ENCODE data around the gene JAKMIP2.
"Not testable (repeated sequence)": the region's sequence is repeated elsewhere in the genome, so short reads cannot be mapped to it uniquely, and the experiment has no call there.

Gene JAKMIP2

DNA sequence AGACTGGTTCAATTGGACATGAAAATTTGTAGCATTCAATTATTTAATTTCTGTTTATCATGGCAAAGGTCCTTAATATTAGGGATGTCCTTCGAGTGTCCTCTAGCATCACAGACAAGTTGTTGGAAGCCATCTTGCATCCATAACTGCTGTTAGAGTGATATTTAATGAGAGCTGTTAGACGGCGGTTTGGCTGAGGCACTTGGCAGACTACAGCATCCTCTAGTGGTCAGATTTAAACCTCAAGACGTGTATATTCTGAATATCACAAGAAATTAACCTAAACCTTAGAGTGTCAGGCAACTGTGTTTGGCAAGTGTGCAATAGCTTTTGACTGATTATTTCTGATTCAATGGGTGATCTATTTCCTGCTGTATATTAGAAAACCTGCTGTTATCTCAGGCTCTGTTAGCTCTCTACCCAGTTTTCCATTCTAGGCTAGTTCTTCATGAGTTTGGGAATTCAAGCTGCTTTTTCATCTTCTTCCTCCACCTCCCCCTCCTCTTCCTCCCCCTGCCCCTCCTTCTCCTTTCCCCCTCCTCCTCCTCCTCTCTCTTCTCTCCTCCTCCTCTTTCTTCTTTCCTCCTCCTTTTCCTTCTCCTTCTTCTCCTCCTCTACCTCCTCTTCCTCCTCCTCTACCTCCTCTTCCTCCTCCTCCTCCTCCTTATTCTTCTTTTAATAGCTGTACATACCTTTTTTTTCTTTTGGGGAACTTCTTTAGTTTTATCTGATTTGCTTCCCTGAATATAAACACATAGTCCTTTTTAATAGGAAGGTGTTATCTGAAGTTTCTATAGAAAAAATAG lies 40.4 kb upstream of the JAKMIP2 start:
- no CpG with 5 or more reads among the region's 4 CpGs for WGBS (ENCODE audit: extremely low coverage, insufficient coverage, low lambda C conversion rate)

DNA sequence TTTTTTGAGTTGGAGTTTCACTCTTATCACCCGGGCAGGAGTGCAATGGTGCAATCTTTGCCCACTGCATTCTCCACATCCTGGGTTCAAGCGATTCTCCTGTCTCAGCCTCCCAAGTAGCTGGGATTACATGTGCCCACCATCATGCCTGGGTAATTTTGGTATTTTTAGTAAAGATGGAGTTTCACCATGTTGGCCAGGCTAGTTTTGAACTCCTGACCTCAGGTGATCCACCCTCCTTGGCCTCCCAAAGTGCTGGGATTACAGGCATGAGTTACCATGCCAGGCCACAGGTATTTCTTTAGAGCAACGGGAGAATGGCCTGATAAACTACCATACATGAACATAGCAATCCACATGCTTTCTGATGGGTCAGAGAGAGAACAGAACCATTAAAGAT lies 39.7 kb upstream of the JAKMIP2 start:
- not testable (repeated sequence) for DNase-seq; H4K8ac ChIP-seq (ENCODE audit: low read depth, low read length); H3K56ac ChIP-seq (ENCODE audit: low read length); H2BK15ac ChIP-seq (replicated peaks; ENCODE audit: low read depth); H4K5ac ChIP-seq (ENCODE audit: low read length); H3K4ac ChIP-seq (ENCODE audit: low read depth, low read length); H3K4me2 ChIP-seq (ENCODE audit: low read length); H2BK120ac ChIP-seq (ENCODE audit: low read depth, low read length); H3K4me3 ChIP-seq (ENCODE audit: low read length); H2BK5ac ChIP-seq (ENCODE audit: low read length); H3K18ac ChIP-seq (ENCODE audit: low read length); H3K4me1 ChIP-seq (ENCODE audit: control insufficient read depth, low read depth, low read length); H3K27me3 ChIP-seq (ENCODE audit: insufficient read depth, low read length, poor library complexity); H3K27ac ChIP-seq (ENCODE audit: low read depth, low read length); H3K36me3 ChIP-seq (ENCODE audit: control insufficient read depth, insufficient read depth, low read length); H3K23ac ChIP-seq (ENCODE audit: low read length); H2AK5ac ChIP-seq (ENCODE audit: low read length); H3K79me2 ChIP-seq (ENCODE audit: control insufficient read depth, insufficient read depth, low read length); H3K79me1 ChIP-seq (ENCODE audit: low read length); H3K9ac ChIP-seq (ENCODE audit: low read length)
- whole genome bisulfite sequencing (ENCODE audit: extremely low coverage, insufficient coverage, low lambda C conversion rate), result no CpG with 5 or more reads among the region's 3 CpGs

More for the DNA sequence above, 40.4 kb upstream of the JAKMIP2 start:
- Histone ChIP-seq H3K4me2 (ENCODE audit: low read length) (no peak overlapping the region), H4K8ac (ENCODE audit: low read depth, low read length) (no peak overlapping the region), H3K56ac (ENCODE audit: low read length) (no peak overlapping the region), H3K79me1 (ENCODE audit: low read length) (no peaks in the 10 kb centered on the region), H3K27ac (ENCODE audit: low read depth, low read length) (no peak overlapping the region), H3K4me1 (ENCODE audit: control insufficient read depth, low read depth, low read length) (no peaks in the 10 kb centered on the region), H2AK5ac (ENCODE audit: low read length) (no peak overlapping the region), H3K4me3 (ENCODE audit: low read length) (no peak overlapping the region), H2BK15ac (replicated peaks; ENCODE audit: low read depth) (no peak overlapping the region), H3K36me3 (ENCODE audit: control insufficient read depth, insufficient read depth, low read length) (no peaks in the 10 kb centered on the region), H3K79me2 (ENCODE audit: control insufficient read depth, insufficient read depth, low read length) (no peaks in the 10 kb centered on the region), H3K27me3 (ENCODE audit: insufficient read depth, low read length, poor library complexity) (no peaks in the 10 kb centered on the region), H3K9ac (ENCODE audit: low read length) (no peak overlapping the region), H3K18ac (ENCODE audit: low read length) (no peak overlapping the region), H2BK120ac (ENCODE audit: low read depth, low read length) (no peak overlapping the region), H4K5ac (ENCODE audit: low read length) (no peak overlapping the region), H3K4ac (ENCODE audit: low read depth, low read length) (no peak overlapping the region), H3K23ac (ENCODE audit: low read length) (no peak overlapping the region), H2BK5ac (ENCODE audit: low read length) (no peak overlapping the region)
- peak; percentile 71 for DNase-seq

DNA sequence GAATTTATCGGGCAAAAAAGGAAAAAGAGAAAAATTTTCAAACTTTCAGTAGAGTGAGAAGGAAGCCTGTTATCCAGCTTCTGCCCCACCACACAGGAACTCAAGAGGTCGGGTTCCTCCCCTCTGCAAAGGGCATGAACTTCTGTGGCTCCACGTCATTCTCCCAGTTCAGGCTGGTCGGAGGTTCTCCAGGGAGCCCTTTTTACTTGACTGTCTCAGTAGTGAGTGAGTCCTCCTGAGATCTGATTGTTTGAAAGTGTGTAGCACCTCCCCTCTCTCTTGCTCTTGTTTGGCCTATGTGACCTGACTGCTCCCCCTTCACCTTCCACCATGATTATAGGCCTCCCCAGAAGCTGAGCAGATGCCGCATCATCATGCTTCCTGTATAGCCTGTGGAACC lies 39.2 kb upstream of the JAKMIP2 start:
- no peaks in the 10 kb centered on the region for H3K79me2 ChIP-seq (ENCODE audit: control insufficient read depth, insufficient read depth, low read length)
- no peaks in the 10 kb centered on the region for H3K4me1 ChIP-seq (ENCODE audit: control insufficient read depth, low read depth, low read length)
- H4K5ac ChIP-seq (ENCODE audit: low read length), result no peak overlapping the region
- no peak overlapping the region for H4K8ac ChIP-seq (ENCODE audit: low read depth, low read length)
- no peaks in the 10 kb centered on the region for H3K27me3 ChIP-seq (ENCODE audit: insufficient read depth, low read length, poor library complexity)
- H3K79me1 ChIP-seq (ENCODE audit: low read length), result no peaks in the 10 kb centered on the region
- H2BK5ac ChIP-seq (ENCODE audit: low read length), result no peak overlapping the region
- no peak overlapping the region for H3K23ac ChIP-seq (ENCODE audit: low read length)
- H3K4me2 ChIP-seq (ENCODE audit: low read length), result no peak overlapping the region
- no peaks in the 10 kb centered on the region for H3K36me3 ChIP-seq (ENCODE audit: control insufficient read depth, insufficient read depth, low read length)
- WGBS (ENCODE audit: extremely low coverage, insufficient coverage, low lambda C conversion rate), result no CpG with 5 or more reads among the region's 5 CpGs
- H3K18ac ChIP-seq (ENCODE audit: low read length), result no peak overlapping the region
- no peak overlapping the region for H2BK15ac ChIP-seq (replicated peaks; ENCODE audit: low read depth)
- H3K4me3 ChIP-seq (ENCODE audit: low read length), result no peak overlapping the region
- no peak overlapping the region for H2AK5ac ChIP-seq (ENCODE audit: low read length)
- no peak overlapping the region for H3K9ac ChIP-seq (ENCODE audit: low read length)
- no peak overlapping the region for H2BK120ac ChIP-seq (ENCODE audit: low read depth, low read length)
- H3K4ac ChIP-seq (ENCODE audit: low read depth, low read length), result no peak overlapping the region
- no peak overlapping the region for H3K27ac ChIP-seq (ENCODE audit: low read depth, low read length)
- DNase-seq, result no peak
- H3K56ac ChIP-seq (ENCODE audit: low read length), result no peak overlapping the region

DNA sequence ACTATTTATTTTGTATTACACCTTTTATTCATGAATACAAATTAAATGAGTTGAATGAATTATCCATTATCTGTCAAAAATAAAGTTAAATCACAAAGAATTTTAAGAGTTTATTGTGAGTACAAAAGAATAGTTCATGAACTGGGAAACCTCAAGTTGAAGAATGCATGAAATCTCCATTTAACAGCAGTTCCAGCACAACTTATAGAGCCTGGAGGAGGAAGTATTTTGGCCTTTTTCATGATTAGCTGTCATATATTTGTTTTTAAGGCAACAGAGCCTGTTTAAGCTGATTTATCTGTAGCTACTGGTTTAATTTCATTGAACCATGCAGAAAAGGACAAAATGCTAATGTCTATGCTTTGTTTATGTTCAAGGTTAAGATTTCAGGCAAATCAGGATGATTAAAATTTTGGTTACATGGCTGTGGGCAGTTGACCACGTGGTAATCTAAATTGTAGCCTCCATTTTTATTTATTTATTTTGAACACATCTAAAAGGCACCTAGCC lies 36.8 kb upstream of the JAKMIP2 start:
- Histone ChIP-seq H3K4me3 (ENCODE audit: low read length) (no peak overlapping the region), H3K4ac (ENCODE audit: low read depth, low read length) (no peak overlapping the region), H3K4me2 (ENCODE audit: low read length) (no peak overlapping the region), H4K8ac (ENCODE audit: low read depth, low read length) (no peak overlapping the region), H3K56ac (ENCODE audit: low read length) (no peak overlapping the region), H3K79me2 (ENCODE audit: control insufficient read depth, insufficient read depth, low read length) (no peaks in the 10 kb centered on the region), H2BK5ac (ENCODE audit: low read length) (no peak overlapping the region), H3K9ac (ENCODE audit: low read length) (no peak overlapping the region), H2BK120ac (ENCODE audit: low read depth, low read length) (no peak overlapping the region), H2BK15ac (replicated peaks; ENCODE audit: low read depth) (no peak overlapping the region), H3K79me1 (ENCODE audit: low read length) (no peaks in the 10 kb centered on the region), H3K27me3 (ENCODE audit: insufficient read depth, low read length, poor library complexity) (no peaks in the 10 kb centered on the region), H3K36me3 (ENCODE audit: control insufficient read depth, insufficient read depth, low read length) (no peaks in the 10 kb centered on the region), H3K4me1 (ENCODE audit: control insufficient read depth, low read depth, low read length) (no peaks in the 10 kb centered on the region), H4K5ac (ENCODE audit: low read length) (no peak overlapping the region), H2AK5ac (ENCODE audit: low read length) (no peak overlapping the region), H3K23ac (ENCODE audit: low read length) (no peak overlapping the region), H3K27ac (ENCODE audit: low read depth, low read length) (no peak overlapping the region), H3K18ac (ENCODE audit: low read length) (no peak overlapping the region)
- WGBS (ENCODE audit: extremely low coverage, insufficient coverage, low lambda C conversion rate), result no CpG with 5 or more reads among the region's 1 CpG
- DNase-seq, result no peak

DNA sequence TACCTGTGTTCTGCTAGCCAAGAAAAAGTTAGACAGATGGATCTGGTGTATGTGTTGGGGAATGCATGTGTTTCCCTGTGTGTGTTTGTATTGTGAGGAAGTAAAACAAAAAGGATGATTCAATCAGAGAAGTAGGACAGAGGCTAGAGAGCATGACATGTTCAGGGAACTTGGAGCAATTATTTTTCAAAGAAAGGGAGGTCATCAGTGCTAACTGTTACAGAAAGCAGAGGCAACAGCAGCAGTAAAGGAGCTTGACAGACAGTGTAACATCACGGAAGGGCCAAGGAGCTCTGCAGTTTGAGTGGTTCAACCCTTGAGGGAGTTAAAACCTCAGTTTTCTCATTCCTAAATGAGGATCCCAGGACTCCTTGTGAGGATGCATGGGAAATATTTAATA lies 35.8 kb upstream of the JAKMIP2 start:
- H3K4me2 ChIP-seq (ENCODE audit: low read length), result no peak overlapping the region
- no peak overlapping the region for H3K27ac ChIP-seq (ENCODE audit: low read depth, low read length)
- H2BK120ac ChIP-seq (ENCODE audit: low read depth, low read length), result no peak overlapping the region
- no peak overlapping the region for H2AK5ac ChIP-seq (ENCODE audit: low read length)
- no peaks in the 10 kb centered on the region for H3K36me3 ChIP-seq (ENCODE audit: control insufficient read depth, insufficient read depth, low read length)
- no peaks in the 10 kb centered on the region for H3K27me3 ChIP-seq (ENCODE audit: insufficient read depth, low read length, poor library complexity)
- no peak overlapping the region for H3K4ac ChIP-seq (ENCODE audit: low read depth, low read length)
- no peak overlapping the region for H3K4me3 ChIP-seq (ENCODE audit: low read length)
- no peak overlapping the region for H3K56ac ChIP-seq (ENCODE audit: low read length)
- H3K79me2 ChIP-seq (ENCODE audit: control insufficient read depth, insufficient read depth, low read length), result no peaks in the 10 kb centered on the region
- H3K79me1 ChIP-seq (ENCODE audit: low read length), result no peaks in the 10 kb centered on the region
- H3K9ac ChIP-seq (ENCODE audit: low read length), result no peak overlapping the region
- no CpG with 5 or more reads among the region's 1 CpG for WGBS (ENCODE audit: extremely low coverage, insufficient coverage, low lambda C conversion rate)
- no peak overlapping the region for H2BK5ac ChIP-seq (ENCODE audit: low read length)
- H3K23ac ChIP-seq (ENCODE audit: low read length), result no peak overlapping the region
- no peak overlapping the region for H3K18ac ChIP-seq (ENCODE audit: low read length)
- no peak overlapping the region for H2BK15ac ChIP-seq (replicated peaks; ENCODE audit: low read depth)
- H4K5ac ChIP-seq (ENCODE audit: low read length), result no peak overlapping the region
- H3K4me1 ChIP-seq (ENCODE audit: control insufficient read depth, low read depth, low read length), result no peaks in the 10 kb centered on the region
- no peak for DNase-seq
- H4K8ac ChIP-seq (ENCODE audit: low read depth, low read length), result no peak overlapping the region

DNA sequence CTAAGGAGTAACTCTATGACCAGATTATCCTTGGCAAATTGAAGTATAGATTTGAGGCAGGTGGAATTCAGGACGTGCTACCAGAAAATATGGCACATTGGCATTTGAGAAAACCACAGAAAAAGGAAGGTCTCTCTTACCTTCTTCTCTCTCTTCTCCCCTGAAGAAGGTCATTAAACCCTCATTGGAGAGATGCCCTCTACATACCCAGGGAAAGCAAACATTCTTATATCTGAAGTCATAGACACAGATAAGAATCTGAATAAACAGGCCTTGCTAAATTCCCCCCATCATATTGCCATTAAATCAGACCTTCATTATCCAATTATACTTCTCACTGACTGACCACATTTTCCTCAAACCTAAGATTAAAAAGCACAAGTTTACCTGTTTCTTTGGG lies 31.2 kb upstream of the JAKMIP2 start:
- Histone ChIP-seq H3K79me1 (ENCODE audit: low read length) (no peaks in the 10 kb centered on the region), H4K8ac (ENCODE audit: low read depth, low read length) (no peak overlapping the region), H3K4me1 (ENCODE audit: control insufficient read depth, low read depth, low read length) (no peaks in the 10 kb centered on the region), H3K4me2 (ENCODE audit: low read length) (no peak overlapping the region), H3K4me3 (ENCODE audit: low read length) (no peak overlapping the region), H2BK15ac (replicated peaks; ENCODE audit: low read depth) (no peak overlapping the region), H2AK5ac (ENCODE audit: low read length) (no peak overlapping the region), H3K56ac (ENCODE audit: low read length) (no peak overlapping the region), H4K5ac (ENCODE audit: low read length) (no peak overlapping the region), H3K27me3 (ENCODE audit: insufficient read depth, low read length, poor library complexity) (no peaks in the 10 kb centered on the region), H3K9ac (ENCODE audit: low read length) (no peak overlapping the region), H3K18ac (ENCODE audit: low read length) (no peak overlapping the region), H3K23ac (ENCODE audit: low read length) (no peak overlapping the region), H3K27ac (ENCODE audit: low read depth, low read length) (no peak overlapping the region), H3K36me3 (ENCODE audit: control insufficient read depth, insufficient read depth, low read length) (no peaks in the 10 kb centered on the region), H2BK120ac (ENCODE audit: low read depth, low read length) (no peak overlapping the region), H3K4ac (ENCODE audit: low read depth, low read length) (no peak overlapping the region), H2BK5ac (ENCODE audit: low read length) (no peak overlapping the region), H3K79me2 (ENCODE audit: control insufficient read depth, insufficient read depth, low read length) (no peaks in the 10 kb centered on the region)
- no CpG with 5 or more reads among the region's 1 CpG for WGBS (ENCODE audit: extremely low coverage, insufficient coverage, low lambda C conversion rate)
- DNase-seq, result no peak
